ENCODE measurements around the gene UMOD.

The UMOD gene

DNA sequence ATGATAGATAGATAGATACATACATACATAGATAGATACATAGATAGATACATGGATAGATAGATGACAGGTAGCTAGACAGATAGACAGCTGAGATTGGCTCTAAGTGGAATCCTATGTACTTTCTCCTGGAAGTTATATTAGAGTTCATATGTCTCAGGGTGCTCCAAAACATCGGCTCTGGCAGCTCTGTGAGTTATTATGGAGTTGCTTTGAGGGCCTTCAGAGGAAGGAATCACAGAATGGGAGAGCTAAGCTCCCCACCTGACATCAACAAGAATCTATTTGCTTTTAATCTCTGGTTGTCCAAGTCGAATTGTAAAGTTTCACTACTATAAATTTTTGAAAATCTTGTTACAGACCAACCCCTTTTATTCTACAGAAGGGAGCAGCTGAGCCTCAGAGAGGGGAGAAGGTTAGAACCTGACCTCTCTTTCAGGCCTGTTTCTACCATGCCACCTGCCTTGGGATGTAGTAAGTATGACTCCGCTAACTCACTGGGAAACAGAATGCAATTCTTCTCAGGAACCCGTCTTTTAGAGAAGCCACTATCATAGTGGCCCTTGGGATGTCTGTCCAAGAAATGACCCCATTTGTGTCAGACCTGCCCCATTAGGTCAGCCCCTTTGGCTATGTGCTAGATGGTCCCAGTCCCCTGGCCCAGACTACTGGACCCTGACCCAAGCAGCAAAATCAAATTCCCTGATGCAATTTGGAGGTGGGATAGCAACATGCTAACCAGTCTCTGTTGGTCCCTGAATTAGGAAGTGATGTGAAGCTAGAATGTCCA lies 43.5 kb downstream of the UMOD start:
- H3K27me3 ChIP-seq = no peaks in the 10 kb centered on the region
- no peak overlapping the region for H3K4me3 ChIP-seq
- DNase-seq = no peak
- TF ChIP-seq, protein P1, sequence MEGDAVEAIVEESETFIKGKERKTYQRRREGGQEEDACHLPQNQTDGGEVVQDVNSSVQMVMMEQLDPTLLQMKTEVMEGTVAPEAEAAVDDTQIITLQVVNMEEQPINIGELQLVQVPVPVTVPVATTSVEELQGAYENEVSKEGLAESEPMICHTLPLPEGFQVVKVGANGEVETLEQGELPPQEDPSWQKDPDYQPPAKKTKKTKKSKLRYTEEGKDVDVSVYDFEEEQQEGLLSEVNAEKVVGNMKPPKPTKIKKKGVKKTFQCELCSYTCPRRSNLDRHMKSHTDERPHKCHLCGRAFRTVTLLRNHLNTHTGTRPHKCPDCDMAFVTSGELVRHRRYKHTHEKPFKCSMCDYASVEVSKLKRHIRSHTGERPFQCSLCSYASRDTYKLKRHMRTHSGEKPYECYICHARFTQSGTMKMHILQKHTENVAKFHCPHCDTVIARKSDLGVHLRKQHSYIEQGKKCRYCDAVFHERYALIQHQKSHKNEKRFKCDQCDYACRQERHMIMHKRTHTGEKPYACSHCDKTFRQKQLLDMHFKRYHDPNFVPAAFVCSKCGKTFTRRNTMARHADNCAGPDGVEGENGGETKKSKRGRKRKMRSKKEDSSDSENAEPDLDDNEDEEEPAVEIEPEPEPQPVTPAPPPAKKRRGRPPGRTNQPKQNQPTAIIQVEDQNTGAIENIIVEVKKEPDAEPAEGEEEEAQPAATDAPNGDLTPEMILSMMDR (IDR thresholded peaks at IDR 0.05) = no peak
- intact Hi-C loops (cut with DNase I; ENCODE audit: low total_unique reads) = no loop called here
- H3K9me3 ChIP-seq = no peaks in the 10 kb centered on the region
- H3K4me1 ChIP-seq = no peaks in the 10 kb centered on the region
- H3K36me3 ChIP-seq = no peaks in the 10 kb centered on the region
- no peak overlapping the region for H3K27ac ChIP-seq

DNA sequence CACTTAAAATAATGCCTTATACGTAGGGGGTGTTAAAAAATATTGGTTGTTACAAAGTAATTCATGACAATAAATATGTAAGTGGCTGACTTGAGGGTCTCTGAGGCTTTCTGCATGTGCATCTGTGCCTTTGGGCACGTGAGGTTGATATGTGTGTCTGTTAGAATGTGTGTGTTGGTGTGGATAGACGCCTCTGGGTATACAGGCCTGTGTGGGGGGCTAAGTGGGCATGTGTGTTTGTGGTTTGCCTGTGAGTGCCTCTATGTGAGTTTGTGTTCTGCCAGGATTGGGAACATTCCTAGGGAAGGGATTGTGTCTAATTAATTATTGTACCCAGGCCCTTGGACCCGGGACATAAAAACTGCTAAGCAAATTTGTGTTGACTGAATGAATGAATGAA lies 44.2 kb downstream of the UMOD start:
- intact Hi-C loops (cut with DNase I; ENCODE audit: low total_unique reads) = no loop called here
- TF ChIP-seq, protein P1 (IDR thresholded peaks at IDR 0.05) = no peak
- H3K9me3 ChIP-seq = no peaks in the 10 kb centered on the region
- no peaks in the 10 kb centered on the region for H3K4me1 ChIP-seq
- no peak overlapping the region for H3K4me3 ChIP-seq
- H3K36me3 ChIP-seq = no peaks in the 10 kb centered on the region
- H3K27ac ChIP-seq = no peak overlapping the region
- H3K27me3 ChIP-seq = no peaks in the 10 kb centered on the region
- no peak for DNase-seq

DNA sequence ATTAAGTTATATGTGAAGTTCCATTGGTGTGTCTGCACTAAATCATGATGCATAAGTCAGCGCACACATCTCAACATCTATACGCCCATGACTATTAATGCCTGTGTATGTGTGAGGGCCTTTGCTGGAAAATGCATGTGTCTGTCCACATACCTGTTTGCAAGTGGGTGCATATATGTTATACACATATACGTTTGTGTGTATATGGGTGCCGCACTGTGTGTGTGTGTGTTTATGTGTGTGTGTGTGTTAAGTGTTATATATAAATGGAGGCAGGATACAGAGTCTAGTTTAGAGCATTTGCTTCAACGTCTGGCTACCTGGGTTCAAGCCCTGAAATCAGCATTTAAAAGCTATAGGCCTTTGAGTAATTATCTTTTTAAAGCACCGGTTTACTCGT lies 44.7 kb downstream of the UMOD start:
- H3K4me1 ChIP-seq = no peaks in the 10 kb centered on the region
- TF ChIP-seq, protein P1 (IDR thresholded peaks at IDR 0.05) = no peak
- no peak overlapping the region for H3K4me3 ChIP-seq
- H3K27ac ChIP-seq = no peak overlapping the region
- H3K36me3 ChIP-seq = no peaks in the 10 kb centered on the region
- H3K9me3 ChIP-seq = no peaks in the 10 kb centered on the region
- no peaks in the 10 kb centered on the region for H3K27me3 ChIP-seq
- DNase-seq = no peak
- intact Hi-C loops (cut with DNase I; ENCODE audit: low total_unique reads) = no loop called here

DNA sequence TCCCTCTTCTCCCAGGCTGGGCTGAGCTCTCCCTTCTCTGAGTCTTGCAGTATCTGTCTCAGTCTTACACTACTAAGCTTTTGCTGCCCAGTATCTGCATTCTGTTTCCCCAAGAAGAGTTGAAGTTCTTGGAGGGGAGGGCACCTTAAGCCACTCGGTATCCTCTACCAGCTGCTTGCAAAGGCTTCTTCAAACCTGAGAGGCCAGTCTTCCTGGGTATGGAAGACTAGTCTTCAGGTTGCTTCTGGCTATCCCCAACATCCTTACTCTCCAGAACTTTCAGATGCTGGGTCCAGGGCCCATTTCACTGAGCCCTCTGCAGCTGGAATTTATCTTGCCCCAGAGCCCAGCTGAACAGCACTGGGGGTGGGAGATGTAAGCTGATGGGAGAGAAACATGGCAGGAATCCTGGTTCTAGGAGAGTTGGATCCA lies 45.3 kb downstream of the UMOD start:
- TF ChIP-seq, protein P1 (IDR thresholded peaks at IDR 0.05) = no peak
- DNase-seq = no peak
- H3K27me3 ChIP-seq = no peaks in the 10 kb centered on the region
- H3K9me3 ChIP-seq = no peaks in the 10 kb centered on the region
- intact Hi-C loops (cut with DNase I; ENCODE audit: low total_unique reads) = no loop called here
- no peak overlapping the region for H3K4me3 ChIP-seq
- no peaks in the 10 kb centered on the region for H3K4me1 ChIP-seq
- H3K36me3 ChIP-seq = no peaks in the 10 kb centered on the region
- H3K27ac ChIP-seq = no peak overlapping the region

DNA sequence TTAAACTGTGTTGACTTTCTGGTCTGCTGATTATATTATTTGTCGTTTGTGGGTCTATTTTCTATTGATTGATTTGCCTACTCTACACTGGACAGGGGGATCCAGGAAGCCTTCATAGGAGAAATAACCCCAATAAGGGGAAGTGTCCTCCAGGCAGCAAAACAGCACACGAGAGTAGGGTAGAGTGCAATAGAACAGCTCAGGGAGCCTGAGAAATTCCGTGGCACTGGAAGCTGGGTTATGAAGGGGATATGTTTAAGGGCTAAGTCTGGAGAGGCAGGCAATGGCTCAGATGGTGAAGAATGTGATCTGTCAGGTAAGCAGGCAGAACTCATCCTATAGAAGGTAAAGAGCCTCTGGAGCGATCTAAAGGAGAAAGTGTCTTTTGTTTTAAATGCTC lies 46.1 kb downstream of the UMOD start:
- no peak overlapping the region for H3K4me3 ChIP-seq
- no peaks in the 10 kb centered on the region for H3K27me3 ChIP-seq
- intact Hi-C loops (cut with DNase I; ENCODE audit: low total_unique reads) = no loop called here
- H3K27ac ChIP-seq = no peak overlapping the region
- no peaks in the 10 kb centered on the region for H3K9me3 ChIP-seq
- no peaks in the 10 kb centered on the region for H3K4me1 ChIP-seq
- H3K36me3 ChIP-seq = no peaks in the 10 kb centered on the region
- no peak for DNase-seq
- TF ChIP-seq, protein P1 (IDR thresholded peaks at IDR 0.05) = no peak

All from tibial artery (tissue), 4 donors.